Skeletal muscle satellite cell (primary cell): Measurements from ENCODE around the gene QPCTL.
"Not testable (repeated sequence)": the region's sequence is repeated elsewhere in the genome, so short reads cannot be mapped to it uniquely, and the experiment has no call there.

ENCODE experiments used
- H3K27me3 ChIP-seq: 2 replicates; pipeline ENCODE4 v1.7.0; 2013; ENCODE audit warnings: low read length; ENCODE audit not compliant: control insufficient read depth, insufficient read depth
- H3K36me3 ChIP-seq: 2 replicates; pipeline ENCODE4 v1.7.0; 2013; ENCODE audit warnings: mild to moderate bottlenecking, control low read depth, low read length; ENCODE audit not compliant: insufficient read depth
- H3K4me1 ChIP-seq: 2 replicates; pipeline ENCODE4 v1.7.0; 2013; ENCODE audit warnings: low read length; ENCODE audit not compliant: control insufficient read depth, insufficient read depth
- H3K4me2 ChIP-seq: 2 replicates; pipeline ENCODE4 v1.7.0; 2013; ENCODE audit warnings: mild to moderate bottlenecking, low read length
- H3K4me3 ChIP-seq: 2 replicates; pipeline ENCODE4 v1.7.0; 2013; ENCODE audit warnings: low read length
- H3K9ac ChIP-seq: 2 replicates; pipeline ENCODE4 v1.7.0; 2013; ENCODE audit warnings: mild to moderate bottlenecking, low read depth, low read length, moderate library complexity
- H3K9me3 ChIP-seq: replicated peaks from 2 replicates; pipeline ENCODE4 v1.7.0; 2013; ENCODE audit warnings: mild to moderate bottlenecking, control low read depth, low read length

The QPCTL gene

DNA sequence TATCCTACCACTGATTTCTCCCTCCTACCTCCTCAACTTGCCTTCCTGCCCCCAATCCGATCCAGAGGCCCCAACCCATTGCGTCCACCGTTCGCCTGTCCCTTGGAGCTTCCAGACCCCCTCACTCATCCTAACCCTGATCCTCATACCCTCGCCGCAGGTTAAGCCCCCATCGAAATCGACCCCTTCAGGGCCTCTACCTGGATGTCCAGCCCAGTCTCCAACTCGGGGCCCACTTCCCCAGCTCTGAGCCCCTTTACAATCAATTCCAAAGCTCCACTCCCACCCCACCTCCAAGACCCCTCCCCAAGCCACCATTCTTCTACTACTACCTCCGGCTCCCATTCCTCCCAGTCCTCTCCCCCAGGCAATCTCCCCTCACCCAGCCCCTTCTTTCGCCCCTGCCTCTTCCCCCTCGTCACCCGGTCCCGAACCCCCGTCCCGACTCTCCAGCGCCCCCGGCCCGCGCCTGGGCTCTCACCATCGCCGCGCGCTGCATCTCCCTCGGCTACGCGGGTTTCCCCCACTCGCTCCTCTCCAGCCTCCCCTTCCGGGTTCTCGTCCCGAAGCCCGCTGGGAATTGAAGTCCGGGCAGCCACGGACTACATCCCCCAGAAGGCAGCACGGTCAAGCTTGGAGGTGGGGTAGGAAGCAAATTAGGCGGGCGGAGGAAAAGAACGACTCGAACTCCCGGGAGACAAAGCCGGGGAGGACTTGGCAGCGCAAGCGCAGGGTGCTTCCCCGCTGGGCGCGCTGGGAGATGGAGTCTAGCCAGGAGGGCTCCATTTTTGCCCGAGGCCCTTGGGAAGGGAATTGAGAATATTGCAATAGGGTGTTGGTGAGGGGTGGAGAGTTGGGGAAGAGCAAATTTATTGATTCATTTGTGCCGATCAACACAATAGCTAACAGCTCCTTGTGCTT is 38.2 kb downstream of the QPCTL start, which contains the start of gene FBXO46:
Gene FBXO46 (minus strand): TSS at position 529 of the 921 bp plus-strand sequence. CDS start 17,401 bp downstream, outside the sequence.
- Histone ChIP-seq H3K4me2 (peak within 1 kb of the TSS; percentile 96), H3K9ac (peak within 1 kb of the TSS; percentile 87), H3K36me3 (no peaks in the 10 kb centered on the region), H3K4me1 (peaks cover 11% of the 10 kb centered on the region), H3K27me3 (no peaks in the 10 kb centered on the region), H3K4me3 (peak within 1 kb of the TSS; percentile 86), H3K9me3 (no peaks in the 10 kb centered on the region)

DNA sequence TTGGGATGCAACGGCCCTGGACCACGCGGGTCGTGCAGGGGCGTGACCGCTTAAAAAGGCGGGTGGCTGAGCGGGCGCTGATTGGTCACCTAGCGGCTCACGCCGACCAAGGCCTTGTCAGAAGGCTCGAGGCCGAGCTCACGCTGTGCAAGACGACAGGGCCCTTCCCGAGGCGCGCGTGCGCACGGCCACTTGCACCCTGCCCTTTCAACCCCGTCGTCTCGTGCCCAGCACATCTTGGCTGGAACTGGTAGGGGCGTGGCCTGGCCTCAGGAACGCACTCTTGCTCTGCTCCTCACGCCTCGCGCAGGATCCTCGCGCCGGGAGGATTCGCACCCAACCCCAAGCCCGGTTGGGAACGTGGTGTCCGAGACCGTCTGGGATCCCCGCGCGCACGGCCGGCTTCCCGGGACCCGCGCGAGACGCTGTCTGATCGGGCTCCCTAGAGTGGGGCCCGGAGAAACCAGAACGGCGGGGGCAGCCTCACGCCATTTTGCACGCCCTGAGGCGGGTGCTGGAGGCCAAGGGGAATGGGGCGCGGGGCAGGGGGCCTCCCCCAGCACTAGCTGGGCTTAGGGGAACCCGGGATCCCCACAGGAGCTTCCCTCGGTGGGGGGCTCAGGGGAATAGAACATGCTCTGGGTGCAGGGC is 40.8 kb downstream of the QPCTL start, which contains the start of gene MEIOSIN:
Gene MEIOSIN (plus strand): TSS at position 280 of the 651 bp plus-strand sequence. CDS start 1,938 bp downstream, outside the sequence.
- no peaks in the 10 kb centered on the region for H3K27me3 ChIP-seq
- peaks cover 11% of the 10 kb centered on the region for H3K4me1 ChIP-seq
- H3K9me3 ChIP-seq: no peaks in the 10 kb centered on the region
- H3K4me3 ChIP-seq: no peak within 1 kb of the TSS
- H3K36me3 ChIP-seq: no peaks in the 10 kb centered on the region
- no peak within 1 kb of the TSS for H3K9ac ChIP-seq
- H3K4me2 ChIP-seq: no peak within 1 kb of the TSS

- peaks cover 7% of the 10 kb centered on the region for H3K27me3 ChIP-seq
- H3K4me1 ChIP-seq: no peaks in the 10 kb centered on the region
- H3K4me2 ChIP-seq: no peak overlapping the region
- H3K9me3 ChIP-seq: no peaks in the 10 kb centered on the region
- H3K9ac ChIP-seq: no peak overlapping the region
- no peaks in the 10 kb centered on the region for H3K36me3 ChIP-seq
- H3K4me3 ChIP-seq: no peak overlapping the region
Measured at GRCh38 chr19:45739498-45740439, 47.3 kb downstream of the QPCTL start.

DNA sequence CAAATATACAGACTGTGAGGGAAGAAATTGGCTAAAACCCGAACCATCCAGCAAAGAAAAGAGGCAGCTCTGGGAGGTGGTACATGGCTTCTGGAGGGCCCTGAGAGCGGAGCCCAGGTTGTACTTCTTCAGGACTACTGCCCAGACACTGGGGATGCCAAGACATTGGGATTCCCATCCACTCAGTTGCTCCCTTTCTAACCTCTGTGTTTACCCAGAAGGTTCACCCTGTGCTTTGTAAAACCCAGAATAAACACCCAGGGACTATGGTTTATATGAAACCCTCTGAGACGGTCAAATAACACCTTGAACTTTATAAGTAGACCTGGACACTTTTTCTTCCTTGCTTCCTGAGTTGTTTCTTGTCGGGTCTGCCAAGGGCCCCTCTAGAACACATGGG is 50.5 kb downstream of the QPCTL start:
- no peaks in the 10 kb centered on the region for H3K36me3 ChIP-seq

GRCh38 chr19:45745606-45746005 is 53.1 kb downstream of the QPCTL start:
- Histone ChIP-seq H3K4me3 (no peak overlapping the region), H3K4me1 (no peaks in the 10 kb centered on the region), H3K4me2 (no peak overlapping the region), H3K9me3 (no peaks in the 10 kb centered on the region), H3K9ac (no peak overlapping the region), H3K36me3 (no peaks in the 10 kb centered on the region), H3K27me3 (peaks cover 13% of the 10 kb centered on the region)

More for the DNA sequence above, 50.5 kb downstream of the QPCTL start:
- H3K27me3 ChIP-seq: peaks cover 13% of the 10 kb centered on the region
- no peak overlapping the region for H3K9ac ChIP-seq
- no peaks in the 10 kb centered on the region for H3K9me3 ChIP-seq
- H3K4me2 ChIP-seq: no peak overlapping the region
- no peak overlapping the region for H3K4me3 ChIP-seq
- no peaks in the 10 kb centered on the region for H3K4me1 ChIP-seq

DNA sequence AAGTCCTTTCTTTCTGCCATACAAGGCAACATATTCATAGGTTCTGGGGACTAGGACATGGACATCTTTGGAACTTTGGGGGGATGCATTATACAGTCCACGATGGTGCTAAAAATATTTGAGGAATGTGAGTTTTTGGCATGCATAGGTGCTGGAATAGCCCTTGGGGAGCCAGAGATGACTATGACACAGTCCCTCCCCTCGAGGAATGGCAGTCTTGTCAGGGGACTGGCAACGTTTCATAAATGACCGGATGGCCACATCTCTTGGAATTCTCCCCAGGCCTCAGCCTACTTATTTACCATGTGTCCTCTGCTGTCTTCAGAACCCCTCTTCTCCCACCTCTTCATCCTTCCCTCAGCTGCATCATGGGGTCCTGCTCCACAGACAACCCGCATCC is 54.4 kb downstream of the QPCTL start:
- no peak overlapping the region for H3K4me2 ChIP-seq
- peaks cover 13% of the 10 kb centered on the region for H3K27me3 ChIP-seq
- H3K36me3 ChIP-seq: no peaks in the 10 kb centered on the region
- H3K9ac ChIP-seq: no peak overlapping the region
- H3K4me1 ChIP-seq: no peaks in the 10 kb centered on the region
- H3K4me3 ChIP-seq: no peak overlapping the region
- H3K9me3 ChIP-seq: no peaks in the 10 kb centered on the region

DNA sequence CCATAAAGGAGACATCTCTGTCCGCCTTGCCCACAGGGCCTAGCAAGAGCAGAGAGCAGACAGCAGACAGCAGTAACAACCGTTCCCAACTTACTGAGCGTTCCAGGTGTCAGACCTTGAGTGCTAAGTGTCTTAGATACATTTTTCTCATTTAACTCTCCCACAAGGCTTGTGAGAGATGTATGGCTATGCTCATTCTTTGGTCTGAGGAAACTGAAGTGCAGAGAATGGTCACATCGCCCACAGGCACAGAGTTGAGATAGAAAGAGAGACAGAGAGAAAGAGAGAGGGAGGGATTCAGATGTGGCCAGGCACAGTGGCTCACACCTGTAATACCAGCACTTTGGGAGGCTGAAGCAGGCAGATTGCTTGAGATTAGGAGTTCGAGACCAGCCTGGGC is 55.0 kb downstream of the QPCTL start:
- H3K27me3 ChIP-seq: peaks cover 13% of the 10 kb centered on the region

DNA sequence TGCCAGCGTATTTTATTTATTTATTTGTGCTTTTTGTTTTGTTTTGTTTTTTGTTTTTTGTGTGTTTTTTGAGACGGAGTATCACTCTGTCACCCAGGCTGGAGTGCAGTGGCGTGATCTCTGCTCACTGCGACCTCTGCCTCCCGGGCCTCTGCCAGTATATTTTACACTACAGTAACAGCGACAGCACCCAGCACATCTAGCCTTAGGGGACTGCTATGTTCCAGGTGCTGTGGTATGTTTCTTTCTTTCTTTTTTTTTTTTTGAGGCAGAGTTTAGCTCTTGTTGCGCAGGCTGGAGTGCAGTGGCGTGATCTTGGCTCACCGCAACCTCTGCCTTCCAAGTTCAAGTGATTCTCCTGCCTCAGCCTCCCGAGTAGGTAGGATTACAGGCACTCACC is 59.0 kb downstream of the QPCTL start:
- not testable (repeated sequence) for H3K27me3 ChIP-seq, H3K9me3 ChIP-seq, H3K4me2 ChIP-seq

More for the DNA sequence above, 55.0 kb downstream of the QPCTL start:
- no peaks in the 10 kb centered on the region for H3K9me3 ChIP-seq
- H3K4me1 ChIP-seq: no peaks in the 10 kb centered on the region
- no peak overlapping the region for H3K4me2 ChIP-seq
- no peak overlapping the region for H3K4me3 ChIP-seq
- H3K9ac ChIP-seq: no peak overlapping the region
- no peaks in the 10 kb centered on the region for H3K36me3 ChIP-seq

DNA sequence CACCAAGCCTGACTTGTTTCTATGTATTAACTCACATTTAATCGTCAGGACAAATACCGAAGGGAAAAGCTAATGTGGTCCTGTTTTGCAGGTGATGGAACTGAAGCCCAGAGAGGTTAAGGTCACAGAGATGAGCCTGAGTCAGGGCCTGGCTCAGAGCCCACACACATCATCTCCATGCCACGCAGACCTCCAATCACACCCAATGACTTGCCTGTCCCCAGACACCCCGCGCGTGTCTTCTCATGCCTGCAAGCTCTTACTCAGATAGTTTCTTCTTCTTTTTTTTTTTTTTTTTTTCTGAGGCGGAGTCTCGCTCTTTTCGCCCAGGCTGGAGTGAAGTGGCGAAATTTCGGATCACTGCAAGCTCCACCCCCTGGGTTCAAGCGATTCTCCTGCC is 60.2 kb downstream of the QPCTL start:
- no peak overlapping the region for H3K9ac ChIP-seq
- H3K4me3 ChIP-seq: no peak overlapping the region
- no peaks in the 10 kb centered on the region for H3K36me3 ChIP-seq
- no peaks in the 10 kb centered on the region for H3K4me1 ChIP-seq
- no peaks in the 10 kb centered on the region for H3K9me3 ChIP-seq
- H3K4me2 ChIP-seq: no peak overlapping the region
- no peaks in the 10 kb centered on the region for H3K27me3 ChIP-seq

More for the DNA sequence above, 59.0 kb downstream of the QPCTL start:
- not testable (repeated sequence) for H3K36me3 ChIP-seq, H3K4me1 ChIP-seq, H3K9ac ChIP-seq, H3K4me3 ChIP-seq

DNA sequence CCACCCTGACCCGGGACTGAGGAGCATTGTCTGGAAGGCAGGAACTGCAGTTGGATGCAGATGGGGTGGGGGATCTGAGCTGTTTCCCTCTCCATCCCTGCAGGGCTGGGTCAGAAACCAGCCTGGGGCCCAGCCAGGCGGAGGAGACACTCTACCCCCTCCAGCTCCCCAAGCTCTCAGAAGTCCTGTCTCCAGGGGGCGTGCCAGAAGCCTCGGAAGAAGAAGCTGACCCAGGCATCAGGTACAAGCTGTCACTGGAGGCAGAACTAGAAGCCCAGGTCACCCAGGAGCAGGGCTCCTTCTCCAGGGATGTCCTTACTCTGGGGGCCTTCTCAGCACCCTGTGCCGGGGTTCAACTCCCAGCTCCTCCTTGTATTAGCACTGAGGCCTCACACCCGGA is 61.1 kb downstream of the QPCTL start:
- Histone ChIP-seq H3K9ac (no peak overlapping the region), H3K4me1 (no peaks in the 10 kb centered on the region), H3K4me2 (no peak overlapping the region), H3K4me3 (no peak overlapping the region), H3K36me3 (no peaks in the 10 kb centered on the region), H3K27me3 (no peaks in the 10 kb centered on the region), H3K9me3 (no peaks in the 10 kb centered on the region)
